Measurements from ENCODE around the gene TAF6. TPM values are rescaled to one million over a fixed set of nuclear protein-coding genes. Genes with fewer than 3 reads are reported as not detected.

Gene TAF6
- total RNA-seq, 1 experiment from 2014 or later, result 87.1 TPM

- no peaks in the 10 kb centered on the region; the same call in 1 of the 2 replicates for H3K27me3 Mint-ChIP-seq (ENCODE audit: low read depth)
- Histone ChIP-seq H4K20me1 (ENCODE audit: control insufficient read depth, insufficient read depth, insufficient read length) (no peaks in the 10 kb centered on the region), H3K23me2 (ENCODE audit: insufficient read length, low read depth, low read length, poor library complexity, severe bottlenecking) (peaks cover 13% of the 10 kb centered on the region), H2AK5ac (ENCODE audit: insufficient read length, low read length) (no peak overlapping the region), H3K27me3 (ENCODE audit: insufficient read depth, low read length) (no peaks in the 10 kb centered on the region), H3T11ph (ENCODE audit: low read length) (no peak overlapping the region), H3K9me3 (ENCODE audit: control insufficient read depth, low read depth, low read length) (no peaks in the 10 kb centered on the region), H3K27ac (ENCODE audit: insufficient read length, low read depth, low read length) (no peak overlapping the region), H2AFZ (ENCODE audit: low read length) (no peak overlapping the region), H2BK12ac (ENCODE audit: insufficient read length, low read depth, low read length) (no peak overlapping the region), H3K18ac (ENCODE audit: insufficient read length, low read depth, low read length) (no peak overlapping the region), H3K4me1 (ENCODE audit: insufficient read depth, low read length) (no peaks in the 10 kb centered on the region), H3K4me2 (ENCODE audit: insufficient read depth, insufficient read length, low read length) (no peak overlapping the region), H2BK15ac (ENCODE audit: low read depth, low read length) (no peak overlapping the region), H3K4ac (ENCODE audit: low read depth, low read length) (no peak overlapping the region), H3K79me2 (ENCODE audit: insufficient read depth, low read length) (no peaks in the 10 kb centered on the region), H2BK120ac (ENCODE audit: low read depth, low read length, poor library complexity, severe bottlenecking) (no peak overlapping the region), H3K79me1 (ENCODE audit: insufficient read depth, low read depth, low read length, poor library complexity, severe bottlenecking) (no peaks in the 10 kb centered on the region), H4K8ac (replicated peaks; ENCODE audit: insufficient read length, low read depth, low read length) (no peak overlapping the region), H4K5ac (ENCODE audit: insufficient read length, low read depth, low read length) (no peak overlapping the region), H2BK20ac (ENCODE audit: low read depth, low read length, poor library complexity, severe bottlenecking) (no peak overlapping the region), H3K23ac (ENCODE audit: insufficient read length, low read depth, low read length) (no peak overlapping the region), H2BK5ac (ENCODE audit: insufficient read length, low read length) (no peak overlapping the region), H3K9ac (ENCODE audit: extremely low read depth, insufficient read length, low read length) (no peak overlapping the region), H3K56ac (ENCODE audit: insufficient read length, low read depth, low read length) (no peak overlapping the region), H3K14ac (ENCODE audit: insufficient read depth, low read length) (no peak overlapping the region; the same call in 1 of the 2 replicates), H4K91ac (ENCODE audit: insufficient read length, low read depth, low read length) (no peak overlapping the region)
- H3K4me3 Mint-ChIP-seq, result no peak overlapping the region; a peak in 1 of 5 replicates
- H3K4me1 Mint-ChIP-seq, result peaks cover 12 to 21% of the 10 kb centered on the region in 2 experiments
- DNase-seq, result no peak
- no peak for TF ChIP-seq CTCF (conservative IDR thresholded peaks at IDR 0.05)
- no CpG with 5 or more reads among the region's 13 CpGs for WGBS (ENCODE audit: extremely low coverage, insufficient read length, low lambda C conversion rate)
- H3K9me3 Mint-ChIP-seq, result no peaks in the 10 kb centered on the region
- peaks cover 6 to 14% (median 9%) of the 10 kb centered on the region in 3 experiments; a peak in 4 of 7 replicates for H3K36me3 Mint-ChIP-seq (ENCODE audit: insufficient read depth in 1 of 3, low read depth in 3 of 3)
- H3K27ac Mint-ChIP-seq, result peak overlapping the region in 1 of 3 experiments; percentile 85; a peak in 2 of 7 replicates
These were observed 2.9 kb upstream of the TAF6 start for GRCh38 chr7:100122067-100122466.
